Muscle of leg (tissue), 16 donors: ENCODE results near the gene DEFB125. TPM values are rescaled to one million over a fixed set of nuclear protein-coding genes. Genes with fewer than 3 reads are reported as not detected.

Experiments
- DNase-seq: peaks from one replicate; pipeline ENCODE4 v3.0.0; 2013
- H3K27ac ChIP-seq: one replicate; pipeline ENCODE4 v1.5.1; 2013; ENCODE audit warnings: mild to moderate bottlenecking, low read length, control low read depth
- H3K27me3 ChIP-seq: one replicate; pipeline ENCODE4 v1.6.1; 2013; ENCODE audit warnings: low read length; ENCODE audit not compliant: control insufficient read depth, insufficient read depth
- H3K36me3 ChIP-seq: one replicate; pipeline ENCODE4 v1.6.1; 2013; ENCODE audit warnings: low read length; ENCODE audit not compliant: control insufficient read depth, insufficient read depth
- H3K4me1 ChIP-seq: one replicate; pipeline ENCODE4 v1.6.1; 2013; ENCODE audit warnings: low read length; ENCODE audit not compliant: control insufficient read depth, insufficient read depth
- H3K4me3 ChIP-seq: one replicate; pipeline ENCODE4 v1.5.1; 2013; ENCODE audit warnings: low read length, control low read depth
- H3K9me3 ChIP-seq: replicated peaks from 2 replicates; pipeline ENCODE4 v1.6.1; 2013; ENCODE audit warnings: low read depth, low read length; ENCODE audit not compliant: control insufficient read depth
- WGBS: methylation state at CpG from one replicate; pipeline ENCODE4 v1.1.5; 2013; ENCODE audit warnings: missing lambda C conversion rate; ENCODE audit not compliant: insufficient coverage; 5-methylcytosine and 5-hydroxymethylcytosine counted together
- long read RNA-seq, 11 donors: transcript quantifications; one replicate each; lab custom pipeline, GENCODE V29; 2026
- polyA plus RNA-seq, 8 donors: library from polyadenylated mRNA; unstranded; fragments of 120-200 nt; gene quantifications; one replicate each; pipeline versions ENCODE4 v1.2.1 to v1.2.3, GENCODE V29; 2013; ENCODE audit warnings: inconsistent platforms in 1 of 8, low replicate concordance in 1 of 8; ENCODE audit not compliant: insufficient read length in 8 of 8, insufficient read depth in 1 of 8
- total RNA-seq: library from RNA; stranded (reverse); fragments of 120-200 nt; gene quantifications from one replicate; pipeline ENCODE4 v1.2.4, GENCODE V29; 2013

Gene DEFB125
- total RNA-seq, result not detected
- polyA plus RNA-seq, result not detected
- long read RNA-seq, donor 1, result 0 reads
- long read RNA-seq, donor 2, result 0 reads
- long read RNA-seq, donor 3, result 0 reads
- long read RNA-seq, donor 4, result 0 reads
- long read RNA-seq, donor 5, result 0 reads
- long read RNA-seq, donor 6, result 0 reads
- long read RNA-seq, donor 7, result 0 reads
- long read RNA-seq, donor 8, result 0 reads
- long read RNA-seq, donor 9, result 0 reads
- long read RNA-seq, donor 10, result 0 reads
- long read RNA-seq, donor 11, result 0 reads

- Histone ChIP-seq H3K9me3 (no peaks in the 10 kb centered on the region), H3K36me3 (no peaks in the 10 kb centered on the region), H3K27me3 (no peaks in the 10 kb centered on the region), H3K27ac (no peak within 1 kb of the TSS), H3K4me3 (no peak within 1 kb of the TSS), H3K4me1 (no peaks in the 10 kb centered on the region)
- DNase-seq, result no peak
- 40% methylated on average over 1 of the region's 3 CpGs for WGBS
Observed at GRCh38 chr20:87401-87800, at the start of gene DEFB125. TSS of gene DEFB125 (plus strand) at chr20:87672. CDS start at chr20:87710, 38 bp downstream.

DNA sequence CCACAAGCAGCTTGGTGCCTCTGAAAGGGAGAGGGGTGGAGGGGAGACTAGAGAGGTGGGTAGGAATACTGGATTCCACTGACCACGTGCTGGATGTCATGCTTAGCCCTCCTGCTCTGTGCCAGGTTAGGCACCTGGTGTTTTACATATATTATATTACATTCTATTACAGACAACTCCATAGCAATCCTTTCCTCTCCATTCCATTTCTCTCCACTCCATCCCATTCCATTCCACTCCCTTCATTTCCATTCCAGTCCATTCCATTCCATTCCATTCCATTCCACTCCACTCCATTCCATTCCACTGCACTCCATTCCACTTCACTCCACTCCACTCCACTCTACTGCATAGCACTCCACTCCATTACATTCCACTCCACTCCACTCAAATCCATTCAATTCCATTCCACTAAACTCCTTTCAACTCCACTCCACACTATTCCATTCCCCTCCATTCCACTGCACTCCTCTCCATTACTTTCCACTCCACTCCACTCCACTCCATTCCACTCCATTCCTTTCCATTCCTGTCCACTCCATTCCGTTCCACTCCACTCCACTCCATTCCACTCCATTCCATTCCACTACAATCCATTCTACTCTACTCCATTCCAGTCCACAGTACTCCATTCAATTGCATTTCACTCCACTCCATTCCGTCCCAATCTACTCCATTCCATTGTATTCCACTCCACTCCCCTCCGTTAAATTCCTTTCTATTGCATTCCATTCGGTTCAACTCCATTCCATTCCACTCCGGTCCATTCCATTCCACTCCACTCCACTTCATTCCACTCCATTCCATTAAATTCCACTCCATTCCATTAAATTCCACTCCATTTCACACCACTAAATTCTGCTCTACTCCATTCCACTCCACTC, 27.2 kb upstream of the DEFB125 start:
- peaks cover 35% of the 10 kb centered on the region for H3K9me3 ChIP-seq
- 63% methylated on average over 5 of the region's 6 CpGs for WGBS
- DNase-seq, result no peak
- no peak overlapping the region for H3K27ac ChIP-seq
- no peak overlapping the region for H3K4me3 ChIP-seq
- H3K27me3 ChIP-seq, result no peaks in the 10 kb centered on the region
- no peaks in the 10 kb centered on the region for H3K36me3 ChIP-seq
- no peaks in the 10 kb centered on the region for H3K4me1 ChIP-seq

- Histone ChIP-seq H3K27me3 (no peaks in the 10 kb centered on the region), H3K27ac (no peak overlapping the region), H3K4me1 (no peaks in the 10 kb centered on the region), H3K4me3 (no peak overlapping the region), H3K36me3 (no peaks in the 10 kb centered on the region), H3K9me3 (peaks cover 37% of the 10 kb centered on the region)
- DNase-seq, result no peak
- 91% methylated on average over 1 of the region's 1 CpG for WGBS
Observed at GRCh38 chr20:61230-61629, 26.2 kb upstream of the DEFB125 start.

DNA sequence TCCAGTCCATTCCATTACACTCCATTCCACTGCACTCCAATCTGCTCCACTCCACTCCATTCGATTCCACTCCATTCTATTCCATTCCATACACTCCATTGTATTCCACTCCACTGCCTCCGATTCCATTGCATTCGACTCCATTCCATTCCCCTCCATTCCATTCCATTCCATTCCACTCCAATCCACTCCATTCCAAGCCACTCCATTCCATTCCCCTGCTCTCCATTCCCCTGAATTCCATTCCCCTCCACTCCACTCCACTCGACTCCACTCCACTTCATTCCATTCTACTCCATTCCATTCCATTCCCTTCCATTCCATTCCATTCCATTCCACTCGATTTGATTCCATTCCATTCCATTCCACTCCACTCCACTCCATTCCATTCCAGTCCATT, 25.7 kb upstream of the DEFB125 start:
- no peak for DNase-seq
- no peaks in the 10 kb centered on the region for H3K4me1 ChIP-seq
- no peak overlapping the region for H3K4me3 ChIP-seq
- peaks cover 41% of the 10 kb centered on the region for H3K9me3 ChIP-seq
- H3K27ac ChIP-seq, result no peak overlapping the region
- no peaks in the 10 kb centered on the region for H3K36me3 ChIP-seq
- H3K27me3 ChIP-seq, result no peaks in the 10 kb centered on the region
- WGBS, result 78% methylated on average over 5 of the region's 5 CpGs

GRCh38 chr20:62487-62886, 25.0 kb upstream of the DEFB125 start:
- peaks cover 45% of the 10 kb centered on the region for H3K9me3 ChIP-seq
- no peak overlapping the region for H3K27ac ChIP-seq
- no peaks in the 10 kb centered on the region for H3K27me3 ChIP-seq
- H3K4me3 ChIP-seq, result no peak overlapping the region
- WGBS, result 76% methylated on average over 3 of the region's 3 CpGs
- H3K36me3 ChIP-seq, result no peaks in the 10 kb centered on the region
- DNase-seq, result no peak
- H3K4me1 ChIP-seq, result no peaks in the 10 kb centered on the region

GRCh38 chr20:64026-64603, 23.4 kb upstream of the DEFB125 start:
- Histone ChIP-seq H3K36me3 (no peaks in the 10 kb centered on the region), H3K27ac (no peak overlapping the region), H3K27me3 (peaks cover 2% of the 10 kb centered on the region), H3K4me1 (no peaks in the 10 kb centered on the region), H3K4me3 (no peak overlapping the region), H3K9me3 (peaks cover 45% of the 10 kb centered on the region)
- DNase-seq, result no peak
- 92% methylated on average over 3 of the region's 3 CpGs for WGBS

- no peak overlapping the region for H3K27ac ChIP-seq
- DNase-seq, result no peak
- H3K4me1 ChIP-seq, result no peaks in the 10 kb centered on the region
- peaks cover 2% of the 10 kb centered on the region for H3K27me3 ChIP-seq
- peaks cover 45% of the 10 kb centered on the region for H3K9me3 ChIP-seq
- H3K4me3 ChIP-seq, result no peak overlapping the region
- H3K36me3 ChIP-seq, result no peaks in the 10 kb centered on the region
- WGBS, result 62% methylated on average over 2 of the region's 2 CpGs
Observed at GRCh38 chr20:64766-65322, 22.6 kb upstream of the DEFB125 start.

GRCh38 chr20:77231-77630, 10.2 kb upstream of the DEFB125 start:
- no CpG with 5 or more reads among the region's 2 CpGs for WGBS
- no peaks in the 10 kb centered on the region for H3K9me3 ChIP-seq
- no peaks in the 10 kb centered on the region for H3K4me1 ChIP-seq
- H3K27ac ChIP-seq, result no peak overlapping the region
- DNase-seq, result no peak
- H3K36me3 ChIP-seq, result no peaks in the 10 kb centered on the region
- no peaks in the 10 kb centered on the region for H3K27me3 ChIP-seq
- no peak overlapping the region for H3K4me3 ChIP-seq

DNA sequence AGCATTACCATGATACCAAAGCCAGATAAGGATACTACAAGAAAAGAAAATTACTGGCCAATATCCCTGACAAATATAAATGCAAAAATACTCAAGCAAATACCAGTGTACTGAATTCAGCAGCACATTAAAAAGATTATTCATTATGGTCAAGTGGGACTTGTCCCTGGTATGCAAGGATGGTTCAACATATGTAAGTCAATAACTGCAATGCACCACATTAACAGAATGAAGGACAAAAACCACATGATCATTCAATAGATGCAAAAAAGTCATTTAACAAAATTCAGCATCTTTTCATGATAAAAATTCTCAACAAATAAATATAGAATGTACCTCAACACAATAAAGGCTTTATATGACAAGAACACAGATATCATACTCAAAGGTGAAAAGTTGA, 9.1 kb upstream of the DEFB125 start:
- Histone ChIP-seq H3K36me3 (no peaks in the 10 kb centered on the region), H3K4me3 (no peak overlapping the region), H3K4me1 (no peaks in the 10 kb centered on the region), H3K27me3 (no peaks in the 10 kb centered on the region), H3K9me3 (no peaks in the 10 kb centered on the region), H3K27ac (no peak overlapping the region)
- no peak for DNase-seq

DNA sequence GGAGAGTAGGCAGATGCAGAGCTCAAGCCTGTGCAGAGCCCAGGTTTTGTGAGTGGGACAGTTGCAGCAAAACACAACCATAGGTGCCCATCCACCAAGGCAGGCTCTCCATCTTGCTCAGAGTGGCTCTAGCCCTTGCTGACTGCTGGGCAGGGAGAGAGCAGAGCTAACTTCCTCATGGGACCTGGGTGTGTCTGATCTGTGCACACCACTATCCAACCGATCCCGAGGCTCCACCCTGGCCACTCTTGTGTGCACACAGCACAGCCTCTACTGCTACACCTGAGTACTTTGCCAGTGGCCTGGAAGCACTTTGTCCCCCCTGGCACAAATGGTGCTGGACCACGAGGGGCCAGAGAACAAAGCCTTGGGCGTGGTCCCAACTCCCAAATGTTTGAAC, 7.9 kb upstream of the DEFB125 start:
- WGBS, result 78% methylated on average over 3 of the region's 4 CpGs
- Histone ChIP-seq H3K27me3 (no peaks in the 10 kb centered on the region), H3K36me3 (no peaks in the 10 kb centered on the region), H3K4me3 (no peak overlapping the region), H3K27ac (no peak overlapping the region), H3K4me1 (no peaks in the 10 kb centered on the region), H3K9me3 (no peaks in the 10 kb centered on the region)
- no peak for DNase-seq
